DMS114 treated with DMSO at 0.1 percent for 48 hours (cell line): Measurements from ENCODE around the gene DDX56.
A peak's percentile ranks its signal among the peaks of the same experiment; 100 is the strongest.

Experiments
- DNase-seq: peaks from one replicate; lab custom pipeline; 2025; ENCODE audit not compliant: unreplicated experiment; lab: John Stamatoyannopoulos, UW

Gene DDX56

DNA sequence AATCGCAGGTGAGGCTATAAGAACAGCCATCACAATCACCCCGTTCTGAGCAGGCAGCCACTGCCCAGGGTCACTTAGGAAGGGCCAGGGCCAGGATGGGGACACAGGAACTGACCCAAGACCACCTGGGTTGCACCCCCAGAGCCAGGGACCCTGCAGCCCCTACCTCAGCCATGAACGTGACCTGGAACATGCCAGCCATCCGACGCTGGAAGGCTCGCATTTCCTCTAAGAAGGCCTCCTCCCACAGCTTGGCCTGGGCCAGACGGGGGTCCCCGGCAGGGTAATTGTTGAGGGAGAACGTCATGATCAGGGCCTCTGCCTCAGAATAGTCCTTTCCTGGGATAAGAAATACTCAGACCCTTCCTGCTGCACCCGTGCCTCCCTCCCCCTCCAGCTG is 37.6 kb downstream of the DDX56 start:
- no peak for DNase-seq

DNA sequence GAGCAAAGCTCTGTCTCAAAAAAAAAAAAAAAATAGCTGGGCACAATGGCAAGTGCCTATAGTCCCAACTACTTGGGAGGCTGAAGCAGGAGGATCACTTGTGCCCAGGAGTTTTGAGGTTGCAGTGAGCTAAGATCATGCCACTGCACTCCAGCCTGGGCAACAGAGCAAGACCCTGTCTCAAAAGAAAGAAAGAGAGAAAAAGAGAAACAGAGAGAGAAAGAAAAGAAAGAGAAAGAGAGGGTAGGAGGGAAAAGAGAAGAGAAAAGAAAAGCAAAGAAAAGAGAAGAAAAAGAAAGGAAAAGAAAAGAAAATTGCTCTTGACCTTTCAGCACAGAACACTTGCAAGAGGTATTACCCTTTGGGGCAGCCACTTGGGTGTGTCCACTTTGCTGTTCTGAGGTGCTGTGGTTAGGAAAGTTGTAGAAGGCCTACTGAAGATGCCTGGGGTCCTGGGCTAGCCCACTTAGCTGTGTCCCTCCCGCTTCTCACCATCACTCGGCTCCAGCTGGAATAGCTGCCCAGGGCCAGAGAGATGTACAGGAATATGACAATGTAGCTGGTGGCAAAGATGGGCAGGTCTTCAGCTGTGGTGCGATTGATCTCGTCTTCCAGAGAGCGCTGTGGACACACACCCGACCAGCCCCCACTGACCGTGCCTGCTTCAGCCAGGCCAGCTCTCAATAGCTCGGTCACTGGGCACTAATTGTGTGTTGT is 38.2 kb downstream of the DDX56 start:
- DNase-seq: no peak

DNA sequence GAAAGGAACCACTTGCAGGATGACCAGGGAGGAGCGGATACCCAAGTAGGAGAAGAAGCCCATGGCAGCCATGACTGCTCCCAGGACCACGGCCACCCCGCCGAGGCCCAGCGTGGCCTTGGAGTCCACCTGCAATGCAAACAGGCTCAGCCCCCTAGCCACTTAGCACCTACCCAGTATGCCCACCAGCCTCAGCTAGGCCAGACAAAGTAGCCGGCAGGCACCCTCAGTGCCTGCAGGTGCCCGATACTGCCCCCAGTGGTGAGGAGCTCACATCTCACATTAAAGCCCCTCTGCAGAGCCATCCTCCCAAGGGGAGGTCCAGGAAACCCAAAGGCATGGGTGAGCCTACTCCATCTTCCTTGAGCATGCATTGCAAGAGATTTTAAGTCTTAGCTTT is 39.2 kb downstream of the DDX56 start:
- DNase-seq: peak; percentile 18

DNA sequence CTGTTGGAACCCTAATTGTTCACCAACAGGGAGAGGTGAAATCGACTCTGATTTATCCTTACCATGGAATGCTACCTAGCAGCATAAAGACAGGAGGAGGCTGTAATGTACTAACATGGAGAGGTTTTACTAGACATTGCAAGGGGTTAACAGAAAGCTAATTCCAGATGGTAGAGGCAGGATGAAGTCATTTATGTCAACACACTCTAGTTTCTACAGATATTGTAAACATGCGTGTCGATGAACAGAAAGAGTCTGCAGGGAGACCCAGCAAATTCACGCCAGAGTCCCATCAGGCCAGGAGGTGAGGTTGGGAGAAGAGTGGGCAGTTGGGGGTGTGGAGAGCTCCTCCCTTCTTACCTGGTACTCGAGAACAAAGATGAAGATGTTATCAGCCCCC is 39.6 kb downstream of the DDX56 start:
- no peak for DNase-seq

DNA sequence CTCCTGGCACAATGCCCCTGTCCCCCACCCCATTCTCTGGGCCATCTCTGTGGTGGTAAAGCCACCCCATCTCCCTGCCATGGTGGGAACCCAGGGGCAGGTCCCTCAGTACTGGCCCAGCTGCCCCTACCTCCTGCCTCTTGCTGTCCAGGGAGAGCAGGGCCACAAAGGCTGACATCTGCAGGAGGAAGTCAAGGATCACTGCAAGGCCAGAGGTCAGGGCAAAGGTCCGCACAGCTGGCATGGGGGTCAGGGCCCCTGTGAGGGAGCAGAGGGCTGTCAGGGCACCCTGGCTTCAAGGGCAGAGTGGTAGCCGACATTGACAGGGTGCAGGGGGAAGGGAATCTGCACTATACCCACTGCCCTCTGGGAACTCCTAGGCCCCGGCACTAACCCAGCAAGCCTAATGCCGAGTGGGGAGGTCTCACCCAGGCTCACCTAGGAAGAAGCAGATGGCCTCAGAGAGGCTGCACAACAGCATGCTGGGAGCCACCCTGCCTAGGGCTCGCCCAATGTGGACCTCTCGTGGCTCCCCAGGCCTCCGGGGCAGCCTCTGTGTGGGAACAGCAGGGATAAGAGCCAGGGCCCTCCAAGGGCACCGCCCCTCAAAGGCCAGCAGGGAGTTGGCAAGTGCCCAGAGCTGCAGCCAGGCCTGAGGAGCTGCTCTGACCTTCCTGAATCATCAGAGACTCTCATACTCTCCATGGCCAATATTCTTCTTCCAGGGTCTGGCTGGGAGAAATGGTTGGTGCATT is 40.2 kb downstream of the DDX56 start:
- no peak for DNase-seq

DNA sequence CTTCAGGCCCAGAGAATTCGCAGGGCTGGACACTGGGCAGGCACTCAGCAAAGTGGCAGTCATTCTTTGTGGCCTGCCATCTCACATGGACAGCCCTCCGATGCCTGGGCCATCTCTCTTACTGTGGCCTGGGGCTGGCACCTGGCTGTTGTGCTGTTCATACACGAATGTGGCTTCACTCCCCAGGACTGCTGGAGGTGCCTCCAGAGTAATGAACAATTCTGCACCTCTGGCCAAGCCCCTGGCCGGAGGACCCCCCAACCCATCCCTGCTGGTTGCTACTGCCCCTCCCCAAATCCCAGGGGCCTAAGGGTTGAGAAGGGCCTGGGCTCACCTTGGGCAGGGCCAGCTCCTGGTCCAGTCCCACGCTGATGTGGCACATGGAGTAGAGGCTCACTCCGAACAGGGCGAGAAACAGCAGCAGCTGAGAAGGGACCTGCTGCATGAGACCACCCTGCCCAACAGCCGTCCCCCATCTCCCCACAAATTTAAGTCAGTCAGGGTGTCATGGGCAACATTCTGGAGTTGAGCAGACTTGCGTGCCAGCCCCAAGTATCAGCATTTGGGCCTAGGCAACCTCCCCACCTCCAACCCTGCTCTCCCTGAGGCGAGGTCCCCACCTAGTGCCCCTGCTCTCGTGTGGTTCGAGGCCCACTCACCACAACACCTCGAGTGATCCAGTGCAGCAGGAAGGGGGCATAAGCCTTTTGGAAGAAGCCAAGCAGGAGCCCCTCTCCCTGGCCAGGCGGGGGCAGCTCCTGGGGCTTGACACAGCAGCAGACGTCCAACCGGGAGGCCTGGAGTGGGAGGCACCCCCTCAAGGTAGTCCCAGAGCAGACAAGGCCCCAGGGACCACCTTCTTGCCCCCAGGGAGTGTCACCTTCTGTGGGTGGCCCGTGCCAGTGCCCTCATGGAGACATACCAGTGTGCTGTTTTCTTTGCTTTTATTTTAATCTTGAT is 42.0 kb downstream of the DDX56 start:
- no peak for DNase-seq

DNA sequence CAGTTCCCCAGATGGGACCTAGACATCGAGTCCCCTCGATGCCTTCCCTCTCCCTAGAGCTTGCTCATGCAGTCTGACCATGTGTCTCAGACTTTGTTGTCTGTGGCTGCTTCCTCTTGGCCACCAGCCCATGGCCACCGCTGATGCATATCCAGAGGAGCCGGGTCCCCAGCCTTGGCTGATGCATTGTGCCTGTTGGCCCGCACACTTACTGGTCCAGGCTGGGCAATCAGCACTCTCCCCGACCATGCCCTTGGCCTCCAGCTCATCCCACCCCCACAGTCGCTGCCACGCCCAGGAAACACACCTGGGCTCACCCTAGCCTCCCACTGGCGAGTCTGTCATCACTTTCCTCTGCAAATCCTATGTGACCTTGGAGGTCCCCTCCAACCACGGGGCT is 42.7 kb downstream of the DDX56 start:
- DNase-seq: no peak

DNA sequence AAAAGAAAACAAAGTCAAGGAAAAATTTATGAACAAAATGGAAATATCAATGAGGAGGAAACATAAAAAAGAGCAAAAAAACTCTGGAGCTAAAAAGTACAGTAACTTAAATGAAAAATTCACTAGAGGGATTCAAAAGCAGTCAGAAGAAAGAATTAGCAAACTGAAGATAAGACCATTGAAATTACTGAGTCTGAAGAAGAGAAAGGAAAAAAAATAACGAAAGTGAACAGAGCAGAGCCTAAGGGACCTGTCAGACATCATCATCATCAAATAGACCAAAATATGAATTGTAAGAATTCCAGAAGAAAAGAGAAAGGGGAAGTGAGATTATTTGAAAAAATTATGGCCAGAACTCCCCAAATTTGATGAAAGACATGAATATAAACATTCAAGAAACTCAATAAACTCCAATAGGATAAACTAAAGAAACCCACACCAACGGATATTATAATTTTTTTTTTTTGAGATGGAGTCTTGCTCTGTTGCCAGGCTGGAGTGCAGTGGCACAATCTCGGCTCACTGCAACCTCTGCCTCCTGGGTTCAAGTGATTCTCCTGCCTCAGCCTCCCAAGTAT is 48.8 kb downstream of the DDX56 start:
- no peak for DNase-seq

DNA sequence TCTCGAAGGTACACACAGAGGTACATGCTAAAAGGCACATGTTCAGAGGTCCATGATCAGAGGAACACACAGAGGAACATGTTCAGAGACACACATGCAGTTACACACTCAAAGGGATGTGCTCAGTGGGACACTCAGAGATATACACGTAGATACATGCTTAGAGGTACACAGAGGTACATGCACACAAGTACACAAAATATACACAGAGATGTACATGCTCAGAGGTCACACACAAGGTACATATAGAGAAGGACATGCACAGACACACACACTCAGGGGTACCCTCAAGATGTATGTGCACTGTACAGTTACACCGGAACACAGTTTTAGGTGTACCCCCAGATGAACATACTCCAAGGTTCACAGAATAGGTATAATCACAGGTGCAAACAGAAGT is 51.4 kb downstream of the DDX56 start:
- no peak for DNase-seq

DNA sequence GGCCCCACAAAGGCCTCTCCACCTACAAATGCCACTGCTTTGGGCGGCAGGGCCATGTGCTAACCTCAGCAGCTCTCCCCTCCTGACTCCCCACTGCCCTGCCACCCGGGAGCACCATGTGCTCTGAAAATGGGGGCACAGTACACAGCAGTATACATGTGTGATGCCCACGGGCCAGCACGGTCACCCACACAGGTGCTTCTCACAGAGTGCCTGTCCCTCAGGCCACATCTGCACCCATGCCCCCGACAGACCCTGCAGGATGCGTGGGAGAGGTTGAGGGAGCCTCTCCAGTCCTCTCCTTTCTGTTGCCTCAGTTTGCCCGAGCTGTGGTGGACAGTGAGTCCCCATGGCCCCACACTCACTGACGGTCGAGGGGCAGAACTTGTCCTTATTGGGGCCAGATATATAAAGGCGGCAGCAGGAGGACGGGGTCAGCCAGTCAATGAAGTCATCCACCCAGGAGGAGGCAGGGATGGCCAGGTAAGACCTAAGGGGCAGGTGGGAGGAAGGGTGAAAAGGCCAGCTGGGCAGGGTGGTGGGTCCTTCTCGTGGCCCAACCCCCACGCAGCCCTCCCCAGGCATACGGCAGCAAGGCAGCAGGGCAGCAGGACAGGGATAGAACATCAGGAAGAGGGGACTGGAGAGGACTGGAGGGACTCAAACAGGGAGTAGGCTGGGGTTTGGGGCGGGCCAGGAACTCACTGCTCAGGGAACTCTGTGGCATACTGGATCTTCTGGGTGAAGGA is 52.2 kb downstream of the DDX56 start:
- no peak for DNase-seq

DNA sequence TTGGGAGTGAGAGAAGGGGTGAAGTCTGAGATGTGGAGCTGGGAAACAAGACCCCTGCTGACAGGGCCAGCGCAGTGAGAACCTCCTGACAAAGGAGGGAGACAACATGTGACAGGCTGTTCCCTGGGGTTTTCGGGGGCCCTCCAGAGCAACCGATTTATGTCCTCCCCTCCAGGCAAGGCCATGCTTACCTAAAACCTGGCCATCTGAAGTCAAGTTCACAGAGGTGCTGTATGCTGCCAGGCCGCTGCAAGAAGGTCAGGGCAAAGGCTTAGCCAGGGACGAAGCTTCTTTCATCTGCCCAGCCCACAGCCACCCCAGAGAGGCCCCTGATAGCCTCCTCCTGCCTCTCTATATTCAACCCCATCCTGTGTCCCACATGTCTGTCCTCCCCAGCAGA is 53.1 kb downstream of the DDX56 start:
- no peak for DNase-seq

DNA sequence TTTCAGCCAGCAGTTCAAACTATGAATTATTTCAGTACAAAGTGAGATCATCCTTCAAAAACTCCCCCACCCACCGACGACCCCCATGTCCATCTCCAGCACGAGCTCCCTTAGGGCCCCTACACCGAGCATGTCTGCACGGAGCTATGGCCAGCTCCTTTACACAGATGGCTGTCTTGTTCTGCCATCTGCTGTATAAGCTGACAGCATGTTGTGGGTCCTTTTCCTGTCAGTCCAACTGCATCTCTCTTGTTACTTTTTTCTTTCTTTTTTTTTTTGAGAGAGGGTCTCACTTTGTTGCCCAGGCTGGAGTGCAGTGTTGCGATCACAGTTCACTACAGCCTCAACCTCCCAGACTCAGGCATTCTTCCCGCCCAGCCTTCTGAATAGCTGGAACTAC is 54.2 kb downstream of the DDX56 start:
- no peak for DNase-seq

DNA sequence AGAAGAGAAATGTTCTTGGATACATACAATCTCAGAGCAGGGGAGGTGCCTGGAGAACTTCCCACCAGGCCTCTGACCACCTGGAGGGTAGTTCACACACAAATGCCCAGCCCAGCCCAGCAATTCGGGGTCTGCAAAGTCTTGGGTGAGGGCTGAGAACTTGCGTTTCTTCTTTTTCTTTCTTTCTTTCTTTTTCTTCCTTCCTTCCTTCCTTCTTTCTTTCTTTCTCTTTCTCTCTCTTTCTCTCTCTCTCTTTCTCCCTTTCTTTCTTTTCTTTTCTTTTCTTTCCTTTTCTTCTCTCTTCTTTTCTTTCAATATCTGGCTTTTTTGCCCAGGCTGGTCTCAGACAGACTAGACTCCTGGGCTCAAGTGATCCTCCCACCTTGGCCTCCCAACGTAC is 54.9 kb downstream of the DDX56 start:
- no peak for DNase-seq

DNA sequence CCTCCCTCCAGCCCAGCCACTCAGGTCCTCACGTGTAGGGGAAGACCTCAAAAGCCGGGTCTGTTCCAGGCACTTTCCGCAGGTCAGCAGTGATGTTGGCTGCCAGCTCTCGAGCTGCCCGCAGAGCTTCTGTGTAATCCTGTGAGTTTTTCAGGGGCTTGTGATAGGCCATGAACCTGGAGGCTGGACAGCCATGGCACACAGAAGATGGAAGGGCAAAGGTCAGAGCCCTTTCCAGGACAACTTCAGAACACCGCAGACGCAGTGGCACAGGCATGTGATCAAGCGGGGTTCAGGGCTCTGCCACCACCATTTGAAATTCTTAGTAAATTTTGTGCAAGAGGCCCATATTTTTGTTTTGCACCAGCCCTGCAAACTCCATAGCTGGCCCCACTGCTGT is 56.5 kb downstream of the DDX56 start:
- DNase-seq: no peak
